HG03280 (cell line): ENCODE measurements around the gene ZNF786.
A peak's percentile ranks its signal among the peaks of the same experiment; 100 is the strongest.
"Not testable (repeated sequence)": the region's sequence is repeated elsewhere in the genome, so short reads cannot be mapped to it uniquely, and the experiment has no call there.

Source experiments
- ATAC-seq: cut with Tn5 transposase; IDR thresholded peaks from one replicate; pipeline ENCODE4 v1.9.1; 2021; ENCODE audit warnings: mild to moderate bottlenecking, moderate library complexity; ENCODE audit not compliant: unreplicated experiment

Gene ZNF786

DNA sequence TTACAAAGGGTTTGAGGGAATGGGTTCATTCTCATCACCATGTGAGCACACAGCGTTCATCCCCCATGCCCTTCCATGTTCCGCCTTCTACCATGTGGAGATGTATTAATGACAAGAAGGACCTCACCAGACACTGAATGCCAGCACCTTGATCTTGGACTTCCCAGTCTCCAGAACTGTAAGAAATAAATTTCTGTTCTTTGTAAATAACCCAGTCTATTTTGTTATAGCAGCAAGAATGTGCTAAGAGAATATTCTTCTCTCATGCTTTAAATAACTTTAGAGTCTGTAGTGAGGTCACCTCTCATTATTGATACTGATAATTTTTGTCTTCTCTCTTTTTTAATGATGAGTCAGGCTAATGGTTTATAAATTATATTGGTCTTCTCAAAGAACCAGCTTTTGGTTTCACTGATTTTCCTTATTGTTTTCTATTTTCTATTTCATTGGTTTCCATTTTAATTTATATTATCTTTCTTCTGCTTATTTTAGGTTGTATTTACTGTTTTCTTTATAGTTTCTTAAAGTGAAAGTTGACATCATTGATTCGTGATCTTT lies 59.1 kb downstream of the ZNF786 start:
- ATAC-seq: no peak

DNA sequence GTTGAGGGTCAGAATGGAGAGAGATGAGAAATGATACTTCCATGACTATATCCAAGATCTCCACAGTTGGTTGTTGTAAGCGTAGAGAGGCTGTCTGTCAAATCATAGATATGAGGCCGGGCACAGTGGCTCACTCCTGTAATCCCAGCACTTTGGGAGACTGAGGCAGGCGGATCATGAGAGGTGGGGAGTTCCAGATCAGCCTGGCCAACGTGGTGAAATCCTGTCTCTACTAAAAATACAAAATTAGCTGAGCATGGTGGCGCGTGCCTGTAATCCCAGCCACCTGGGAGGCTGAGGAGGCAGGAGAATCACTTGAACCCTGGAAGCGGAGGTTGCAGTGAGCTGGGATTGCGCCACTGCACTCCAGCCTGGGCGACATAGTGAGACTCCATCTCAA lies 60.1 kb downstream of the ZNF786 start:
- not testable (repeated sequence) for ATAC-seq

DNA sequence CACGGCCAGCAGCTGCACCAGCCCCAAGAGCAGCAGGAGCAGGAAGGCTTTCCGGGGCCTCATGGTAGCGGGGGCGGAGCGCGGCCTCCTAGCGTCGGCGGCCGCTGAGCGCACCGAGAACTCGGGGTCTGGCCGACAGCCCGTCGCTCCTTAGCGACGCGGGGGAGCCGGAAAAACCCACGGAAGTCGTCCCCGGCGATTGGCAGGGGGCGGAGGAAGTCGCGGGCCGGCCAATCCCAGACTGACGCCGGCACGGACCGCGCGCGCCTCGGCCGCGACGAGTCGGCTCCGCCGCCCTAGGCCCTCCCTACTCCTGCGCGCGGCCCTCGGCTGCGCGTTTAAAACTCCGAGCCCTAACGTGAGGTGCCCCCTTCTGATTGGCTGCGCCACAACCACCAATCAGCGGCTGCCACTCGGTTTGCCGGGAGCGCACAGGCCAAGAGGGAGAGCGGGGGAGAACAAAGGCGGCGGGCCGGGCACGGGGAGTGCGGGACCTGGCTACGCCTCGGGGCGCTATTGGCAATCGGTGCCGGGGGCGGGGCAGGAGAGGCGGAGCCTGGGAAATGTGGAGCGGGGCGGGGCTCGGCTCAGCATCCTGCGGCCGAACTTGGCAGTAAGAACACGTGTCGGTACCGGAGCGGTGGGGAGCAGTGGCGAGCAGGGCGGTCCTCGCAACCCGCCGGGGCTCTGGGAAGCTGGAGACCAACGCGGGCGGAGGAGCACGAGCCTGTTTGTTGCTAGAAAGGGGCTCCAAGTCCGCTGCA lies 62.0 kb downstream of the ZNF786 start, which contains the start of gene PDIA4:
Gene PDIA4 (minus strand): TSS at position 160 of the 764 bp plus-strand sequence. CDS start 97 bp downstream, at position 63.
- peak; percentile 93 for ATAC-seq

DNA sequence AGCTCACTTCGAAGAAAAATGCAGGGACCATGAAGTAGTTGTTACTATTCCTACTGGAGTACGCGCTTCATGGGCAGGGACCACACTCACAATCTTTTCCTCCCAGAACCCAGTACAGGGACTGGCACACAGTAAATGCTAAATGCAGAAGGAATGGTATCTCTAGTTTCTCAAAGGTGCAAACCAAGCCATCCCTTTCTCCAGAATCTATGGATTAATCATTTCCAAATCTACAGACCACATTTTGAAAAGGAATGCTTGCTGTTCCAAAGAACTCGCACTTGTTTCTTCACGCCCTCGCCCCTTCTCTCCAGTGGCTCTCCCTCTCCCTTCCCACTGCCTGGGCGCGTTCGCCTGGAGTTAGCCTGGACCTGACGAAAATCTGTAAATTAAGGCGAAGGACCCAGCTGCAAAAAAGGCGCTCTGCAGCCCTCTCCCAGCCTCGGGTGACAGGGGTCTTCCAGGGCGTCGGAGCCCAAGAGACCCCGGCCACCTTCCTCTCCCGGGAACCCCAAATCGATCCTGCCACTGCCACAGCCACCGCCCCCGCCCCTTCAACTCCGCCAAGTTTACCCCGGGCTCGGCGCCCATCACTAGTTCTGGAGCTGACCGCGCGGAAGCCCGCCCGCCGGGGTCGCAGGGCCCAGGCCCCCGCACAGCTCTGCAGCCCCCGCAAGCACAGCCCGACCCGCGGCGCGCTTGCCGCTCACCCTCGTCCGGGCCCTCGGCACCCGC lies 62.7 kb downstream of the ZNF786 start:
- no peak for ATAC-seq

DNA sequence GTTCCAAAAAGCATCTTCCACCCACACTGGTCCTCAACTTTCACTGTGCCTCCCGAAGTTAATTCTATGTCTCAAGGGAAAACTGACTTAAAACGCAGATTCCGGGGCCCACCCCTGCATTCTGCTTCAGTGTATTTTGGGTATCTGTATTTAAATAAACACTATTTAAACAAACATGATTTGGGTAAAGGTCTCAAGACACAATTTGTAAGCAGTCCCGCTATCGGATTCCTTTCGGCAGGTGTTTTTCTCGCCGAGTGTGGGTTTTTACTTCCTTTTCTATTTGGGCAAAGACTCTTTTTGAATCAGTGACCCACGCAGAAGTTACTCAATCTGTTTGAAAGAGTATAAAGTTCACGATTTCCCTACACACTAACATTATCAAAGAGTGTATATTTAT lies 63.5 kb downstream of the ZNF786 start:
- ATAC-seq: no peak

DNA sequence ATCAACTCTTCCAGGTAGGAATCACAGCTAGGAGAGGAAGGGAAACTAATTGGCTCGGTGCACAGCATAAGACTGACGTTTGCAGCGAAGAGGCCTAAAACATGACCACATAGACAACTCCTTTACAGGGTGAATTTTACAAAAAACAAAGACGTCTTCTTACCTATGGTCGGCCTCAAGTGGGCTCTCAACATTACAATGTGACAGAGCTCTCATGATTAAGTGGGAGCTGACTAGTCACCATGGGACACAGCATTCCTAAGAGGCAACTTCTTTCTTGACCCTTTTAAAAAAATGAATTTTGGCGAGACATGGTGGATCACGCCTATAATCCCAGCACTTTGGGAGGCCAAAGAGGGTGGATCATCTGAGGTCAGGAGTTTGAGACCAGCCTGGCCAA lies 66.9 kb downstream of the ZNF786 start:
- no peak for ATAC-seq

DNA sequence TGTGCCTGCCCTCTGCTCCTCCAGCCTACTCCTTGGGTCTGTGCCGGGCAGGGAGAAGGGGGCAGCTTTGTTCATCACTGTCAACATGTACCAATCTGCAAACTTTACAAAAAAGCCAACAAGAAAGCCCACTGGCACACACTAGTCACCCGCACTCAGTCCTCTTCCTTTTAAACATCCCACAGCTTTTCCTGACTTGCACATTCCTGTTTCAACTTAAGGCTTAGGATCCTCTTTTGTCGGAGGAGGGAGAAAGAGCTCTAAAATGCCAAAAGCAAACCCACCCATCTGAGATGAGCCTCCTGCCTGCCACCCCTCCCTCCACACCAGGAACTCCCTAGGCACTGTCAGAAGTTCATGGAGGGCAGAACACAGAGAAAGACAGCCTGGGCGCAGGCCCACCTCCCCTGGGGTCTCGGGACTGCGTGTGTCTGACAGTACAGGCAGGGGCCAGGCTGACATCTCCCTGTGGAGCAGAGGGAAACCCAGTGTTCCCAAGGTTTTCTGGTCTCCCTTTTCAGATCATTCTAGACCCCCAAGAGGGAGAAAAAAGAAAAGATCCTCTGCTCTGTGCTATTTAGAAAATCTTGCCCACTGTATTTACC lies 67.7 kb downstream of the ZNF786 start:
- ATAC-seq: no peak

DNA sequence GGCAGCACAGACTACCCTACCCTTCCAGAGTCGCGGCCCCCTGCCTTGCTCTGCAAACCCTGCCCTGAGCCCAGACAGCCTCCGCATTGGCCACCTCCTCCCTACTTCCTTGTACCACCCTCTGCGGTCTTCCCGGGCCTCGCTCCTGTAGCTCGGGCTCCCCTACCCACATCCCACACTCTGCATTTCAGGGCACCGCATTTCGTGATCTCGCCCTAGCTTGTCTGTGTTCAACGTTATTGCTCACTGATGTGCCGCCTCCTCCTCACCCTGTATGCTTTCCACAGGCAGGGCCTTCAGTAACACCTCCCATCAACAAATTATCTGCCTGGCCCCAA lies 68.8 kb downstream of the ZNF786 start:
- no peak for ATAC-seq

DNA sequence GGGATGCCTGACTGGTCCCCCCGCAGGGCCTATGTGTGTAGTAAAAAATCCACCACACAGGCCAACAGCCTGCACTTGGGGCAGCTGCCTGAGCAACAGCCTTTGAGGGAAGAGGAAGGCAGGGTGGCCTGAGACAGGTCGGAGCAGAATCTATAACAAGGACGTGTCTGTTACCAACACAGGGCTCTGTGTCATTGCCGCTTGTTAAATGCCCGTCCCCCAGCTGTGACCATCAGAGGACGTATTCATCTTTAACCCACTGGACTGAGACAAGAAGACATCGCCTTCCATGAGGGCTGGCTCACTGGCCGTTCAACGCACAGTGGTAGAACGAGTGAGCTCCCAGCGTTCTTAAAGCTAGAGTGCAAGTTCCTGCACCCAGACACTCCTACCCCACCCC lies 70.0 kb downstream of the ZNF786 start:
- no peak for ATAC-seq
